ENCODE measurements around the gene MYO3A. TPM values are rescaled to one million over a fixed set of nuclear protein-coding genes. Genes with fewer than 3 reads are reported as not detected.

Gene MYO3A
- total and polyA plus RNA-seq, 8 donors: 0.21 to 3.9 (median 3.2) TPM

DNA sequence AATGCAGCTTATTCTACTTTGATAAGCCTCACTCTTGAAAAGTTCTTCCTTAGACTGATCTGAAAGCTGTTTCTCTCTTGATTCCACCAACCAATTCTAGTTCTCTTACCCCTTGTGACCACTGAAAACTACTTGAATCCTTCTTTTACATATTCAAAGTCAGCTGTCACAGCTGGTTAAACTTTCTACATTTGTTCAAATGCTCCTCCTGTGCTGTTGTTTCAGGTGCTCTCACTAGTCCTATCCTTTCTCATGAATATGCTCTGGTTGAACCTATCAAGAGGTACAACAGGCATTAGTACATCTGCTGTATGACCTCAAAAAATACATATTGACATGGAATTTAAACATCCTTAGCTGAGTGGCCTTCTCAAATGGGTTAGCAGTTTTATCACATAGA is 91.5 kb downstream of the MYO3A start:
- H3K27me3 ChIP-seq: no peaks in the 10 kb centered on the region
- H3K4me1 ChIP-seq: no peaks in the 10 kb centered on the region
- ATAC-seq (no peak), DNase-seq (no peak)
- no peaks in the 10 kb centered on the region for H3K36me3 ChIP-seq
- no peaks in the 10 kb centered on the region for H3K9me3 ChIP-seq
- intact Hi-C loops (cut with DNase I): no loop called here
- H3K27ac ChIP-seq: no peak overlapping the region
- TF ChIP-seq, protein P1, sequence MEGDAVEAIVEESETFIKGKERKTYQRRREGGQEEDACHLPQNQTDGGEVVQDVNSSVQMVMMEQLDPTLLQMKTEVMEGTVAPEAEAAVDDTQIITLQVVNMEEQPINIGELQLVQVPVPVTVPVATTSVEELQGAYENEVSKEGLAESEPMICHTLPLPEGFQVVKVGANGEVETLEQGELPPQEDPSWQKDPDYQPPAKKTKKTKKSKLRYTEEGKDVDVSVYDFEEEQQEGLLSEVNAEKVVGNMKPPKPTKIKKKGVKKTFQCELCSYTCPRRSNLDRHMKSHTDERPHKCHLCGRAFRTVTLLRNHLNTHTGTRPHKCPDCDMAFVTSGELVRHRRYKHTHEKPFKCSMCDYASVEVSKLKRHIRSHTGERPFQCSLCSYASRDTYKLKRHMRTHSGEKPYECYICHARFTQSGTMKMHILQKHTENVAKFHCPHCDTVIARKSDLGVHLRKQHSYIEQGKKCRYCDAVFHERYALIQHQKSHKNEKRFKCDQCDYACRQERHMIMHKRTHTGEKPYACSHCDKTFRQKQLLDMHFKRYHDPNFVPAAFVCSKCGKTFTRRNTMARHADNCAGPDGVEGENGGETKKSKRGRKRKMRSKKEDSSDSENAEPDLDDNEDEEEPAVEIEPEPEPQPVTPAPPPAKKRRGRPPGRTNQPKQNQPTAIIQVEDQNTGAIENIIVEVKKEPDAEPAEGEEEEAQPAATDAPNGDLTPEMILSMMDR (IDR thresholded peaks at IDR 0.05): no peak
- H3K4me3 ChIP-seq: no peak overlapping the region

GRCh38 chr10:26029858-26030257 is 95.8 kb downstream of the MYO3A start:
- DNase-seq (no peak), ATAC-seq (no peak)
- H3K27me3 ChIP-seq: no peaks in the 10 kb centered on the region
- no peaks in the 10 kb centered on the region for H3K4me1 ChIP-seq
- TF ChIP-seq, protein P1 (IDR thresholded peaks at IDR 0.05): no peak
- no peak overlapping the region for H3K4me3 ChIP-seq
- intact Hi-C loops (cut with DNase I): no loop called here
- H3K36me3 ChIP-seq: no peaks in the 10 kb centered on the region
- no peaks in the 10 kb centered on the region for H3K9me3 ChIP-seq
- no peak overlapping the region for H3K27ac ChIP-seq

DNA sequence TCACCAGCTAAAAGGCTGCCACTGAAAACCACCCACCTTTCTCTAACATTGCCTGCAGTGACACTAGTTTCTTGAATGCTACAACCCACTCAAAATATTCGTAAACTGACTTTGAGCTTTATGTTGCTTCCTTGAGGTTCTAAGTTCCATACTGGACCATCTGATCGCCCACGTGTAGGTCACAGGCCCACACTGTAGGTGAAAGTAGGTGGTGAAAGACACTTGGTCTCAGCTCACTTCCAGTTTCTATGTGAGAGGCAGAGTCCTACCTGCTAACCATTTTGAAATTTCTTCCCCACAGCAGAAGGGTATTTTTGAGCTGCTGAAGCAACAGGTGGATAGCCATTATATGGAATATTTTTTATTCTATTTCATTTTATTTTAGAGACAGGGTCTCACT is 97.3 kb downstream of the MYO3A start:
- intact Hi-C loops (cut with DNase I): no loop called here
- ATAC-seq (no peak), DNase-seq (no peak)
- Histone ChIP-seq H3K4me3 (no peak overlapping the region), H3K36me3 (no peaks in the 10 kb centered on the region), H3K4me1 (no peaks in the 10 kb centered on the region), H3K27ac (no peak overlapping the region), H3K27me3 (no peaks in the 10 kb centered on the region), H3K9me3 (no peaks in the 10 kb centered on the region)
- TF ChIP-seq, protein P1 (IDR thresholded peaks at IDR 0.05): no peak

DNA sequence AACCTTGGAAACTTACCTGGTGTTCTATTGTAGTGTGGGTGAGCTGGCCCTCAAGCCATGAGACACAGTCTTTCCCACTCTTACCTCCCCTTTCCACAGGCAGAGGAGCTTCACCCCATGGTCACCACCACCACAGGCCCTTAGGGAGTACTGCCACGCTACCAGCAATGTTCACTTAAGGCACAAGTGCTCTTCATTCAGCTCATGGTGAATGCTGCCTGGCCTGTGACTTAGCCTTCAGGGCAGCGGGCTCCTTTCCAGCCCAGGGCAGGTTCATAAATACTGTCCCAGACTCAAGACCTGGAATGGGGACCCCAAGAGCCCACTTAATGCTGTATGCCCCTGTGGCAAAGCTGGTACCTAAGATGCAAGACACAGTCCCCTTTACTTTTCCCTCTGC is 109.4 kb downstream of the MYO3A start:
- H3K27me3 ChIP-seq: no peaks in the 10 kb centered on the region
- intact Hi-C loops (cut with DNase I): no loop called here
- H3K27ac ChIP-seq: no peak overlapping the region
- no peak overlapping the region for H3K4me3 ChIP-seq
- no peaks in the 10 kb centered on the region for H3K4me1 ChIP-seq
- ATAC-seq (peak; percentile 20), DNase-seq (no peak)
- no peaks in the 10 kb centered on the region for H3K9me3 ChIP-seq
- H3K36me3 ChIP-seq: no peaks in the 10 kb centered on the region
- TF ChIP-seq, protein P1 (IDR thresholded peaks at IDR 0.05): no peak

GRCh38 chr10:26044141-26044749 is 110.2 kb downstream of the MYO3A start:
- intact Hi-C loops (cut with DNase I): no loop called here

More at GRCh38 chr10:26044141-26044749, 110.2 kb downstream of the MYO3A start:
- peak in 3 of 4 donors; percentile 31 to 72 (median 54) for DNase-seq
- Histone ChIP-seq H3K9me3 (no peaks in the 10 kb centered on the region), H3K27me3 (no peaks in the 10 kb centered on the region), H3K36me3 (no peaks in the 10 kb centered on the region), H3K27ac (no peak overlapping the region), H3K4me1 (no peaks in the 10 kb centered on the region), H3K4me3 (no peak overlapping the region)
- ATAC-seq: peak; percentile 97
- TF ChIP-seq, protein P1 (IDR thresholded peaks at IDR 0.05): no peak

Measured in left lung (tissue), 10 donors.